CD14-positive monocyte (primary cell): Measurements from ENCODE around the gene HOGA1. TPM values are rescaled to one million over a fixed set of nuclear protein-coding genes. Genes with fewer than 3 reads are reported as not detected.

Experiments used
- DNase-seq, 3 donors: peaks; one replicate each; pipeline ENCODE4 v3.0.0-alpha.2; 2011 to 2022
- H2AFZ ChIP-seq: 2 replicates; pipeline ENCODE4 v1.6.0; 2012; ENCODE audit warnings: mild to moderate bottlenecking, low read depth, low read length, inconsistent platforms; ENCODE audit not compliant: insufficient read depth, poor library complexity, severe bottlenecking
- H3K27ac ChIP-seq, 2 donors: 1 replicate in 1 of 2; 2 replicates in 1 of 2; pipeline ENCODE4 v1.5.1; 2012 to 2013; ENCODE audit warnings: low read length in 2 of 2, control low read depth in 1 of 2, inconsistent platforms in 1 of 2, low read depth in 1 of 2, mild to moderate bottlenecking in 1 of 2
- H3K27me3 ChIP-seq, 2 donors: one replicate each; pipeline versions ENCODE4 v1.6.0 to v1.6.1; 2011 to 2013; ENCODE audit warnings: low read length in 2 of 2; ENCODE audit not compliant: control insufficient read depth in 2 of 2, insufficient read depth in 2 of 2
- H3K36me3 ChIP-seq, 2 donors: replicated peaks in 1 of 2; 1 replicate in 1 of 2; 2 replicates in 1 of 2; pipeline versions ENCODE4 v1.5.1 to v1.6.1; 2012 to 2013; ENCODE audit warnings: low read length in 2 of 2, control low read depth in 1 of 2, inconsistent platforms in 1 of 2, mild to moderate bottlenecking in 1 of 2; ENCODE audit not compliant: insufficient read depth in 2 of 2, control insufficient read depth in 1 of 2
- H3K4me1 ChIP-seq, 2 donors: 1 replicate in 1 of 2; 2 replicates in 1 of 2; pipeline versions ENCODE4 v1.5.1 to v1.6.1; 2012 to 2013; ENCODE audit warnings: low read length in 2 of 2, control low read depth in 1 of 2, inconsistent platforms in 1 of 2, mild to moderate bottlenecking in 1 of 2, moderate library complexity in 1 of 2; ENCODE audit not compliant: insufficient read depth in 2 of 2, control insufficient read depth in 1 of 2
- H3K4me2 ChIP-seq: replicated peaks from 2 replicates; pipeline ENCODE3; 2012; ENCODE audit warnings: low read length, moderate library complexity, mild to moderate bottlenecking; ENCODE audit not compliant: poor library complexity, severe bottlenecking; ENCODE audit errors: extremely low read depth
- H3K4me3 ChIP-seq, 3 experiments: fragments of 200-600 bp in 1 of 3; sonication (generic) in 1 of 3; replicated peaks in 1 of 3; 1 replicate in 2 of 3; 2 replicates in 1 of 3; pipeline ENCODE4 v1.5.1; 2011 to 2013; ENCODE audit warnings: low read length in 3 of 3, mild to moderate bottlenecking in 3 of 3, control low read depth in 2 of 3, low read depth in 2 of 3, inconsistent platforms in 1 of 3, moderate library complexity in 1 of 3
- H3K79me2 ChIP-seq: 2 replicates; pipeline ENCODE4 v1.6.0; 2012; ENCODE audit warnings: mild to moderate bottlenecking, control low read depth, inconsistent platforms, low read length, moderate library complexity; ENCODE audit not compliant: insufficient read depth
- H3K9ac ChIP-seq: 2 replicates; pipeline ENCODE4 v1.6.0; 2017; ENCODE audit warnings: low read length, mild to moderate bottlenecking; ENCODE audit not compliant: insufficient read depth, poor library complexity, severe bottlenecking
- H3K9me3 ChIP-seq, 2 donors: replicated peaks in 1 of 2; 1 replicate in 1 of 2; 2 replicates in 1 of 2; pipeline versions ENCODE4 v1.5.1 to v1.6.1; 2012 to 2013; ENCODE audit warnings: low read length in 2 of 2, control low read depth in 1 of 2; ENCODE audit not compliant: control insufficient read depth in 1 of 2, insufficient read depth in 1 of 2
- H4K20me1 ChIP-seq: 2 replicates; pipeline ENCODE4 v1.6.0; 2012; ENCODE audit warnings: mild to moderate bottlenecking, low read length, control low read depth, moderate library complexity; ENCODE audit not compliant: insufficient read depth
- H3K27ac Mint-ChIP-seq, 7 donors: one replicate each; pipeline ENCODE4 v1.8.0; 2020; ENCODE audit warnings: mild to moderate bottlenecking in 7 of 7, mixed read lengths in 7 of 7, moderate library complexity in 6 of 7, inconsistent platforms in 2 of 7
- H3K27me3 Mint-ChIP-seq, 3 donors: one replicate each; pipeline ENCODE4 v1.8.0; 2021 to 2022; ENCODE audit warnings: low read depth in 3 of 3, mild to moderate bottlenecking in 3 of 3, mixed read lengths in 3 of 3, moderate library complexity in 3 of 3, inconsistent platforms in 1 of 3
- H3K36me3 Mint-ChIP-seq, 2 donors: one replicate each; pipeline ENCODE4 v1.8.0; 2020; ENCODE audit warnings: mixed read lengths in 2 of 2, inconsistent platforms in 1 of 2, mild to moderate bottlenecking in 1 of 2
- H3K4me1 Mint-ChIP-seq: one replicate; pipeline ENCODE4 v1.8.0; 2020; ENCODE audit warnings: mild to moderate bottlenecking, mixed read lengths
- H3K4me3 Mint-ChIP-seq, 2 donors: one replicate each; pipeline ENCODE4 v1.8.0; 2020; ENCODE audit warnings: mild to moderate bottlenecking in 2 of 2, mixed read lengths in 2 of 2, moderate library complexity in 1 of 2
- H3K9me3 Mint-ChIP-seq, 7 donors: one replicate each; pipeline ENCODE4 v1.8.0; 2020 to 2022; ENCODE audit warnings: mixed read lengths in 7 of 7, mild to moderate bottlenecking in 6 of 7, moderate library complexity in 6 of 7, inconsistent platforms in 2 of 7
- CTCF ChIP-seq: fragments of 200-600 bp; IDR thresholded peaks from one replicate; pipeline ENCODE4 v1.8.0; 2022; ENCODE audit warnings: antibody characterized with exemption, mild to moderate bottlenecking
- WGBS: methylation state at CpG from one replicate; pipeline ENCODE4 v1.1.5; 2013; ENCODE audit warnings: missing lambda C conversion rate; ENCODE audit not compliant: insufficient coverage; 5-methylcytosine and 5-hydroxymethylcytosine counted together
- intact Hi-C, 2 donors: fragments of 100-400 bp; cut with micrococcal nuclease; formaldehyde crosslinking; loops; one replicate each; pipeline versions ENCODE4 v1.15.0 to v1.15.1; 2023
- polyA plus RNA-seq, 3 donors: library from polyadenylated mRNA; depleted of rRNA in 1 of 3; unstranded in 2 of 3; stranded (reverse) in 1 of 3; fragments of 300-500 nt in 2 of 3; fragments of >200 nt in 1 of 3; fragmentation: Illumina TruSeq in 2 of 3; gene quantifications; 1 replicate in 2 of 3; 2 replicates in 1 of 3; pipeline ENCODE4 v1.2.3, GENCODE V29; 2012 to 2021

The HOGA1 gene
- polyA plus RNA-seq, 3 donors = not detected

GRCh38 chr10:97548828-97549455, 35.2 kb upstream of the HOGA1 start:
- Histone ChIP-seq H3K9ac (no peak overlapping the region), H2AFZ (no peak overlapping the region), H3K36me3 (peaks cover 0 to 12% of the 10 kb centered on the region in 2 donors), H3K4me2 (no peak overlapping the region), H3K27me3 (no peaks in the 10 kb centered on the region), H3K79me2 (no peaks in the 10 kb centered on the region), H3K4me1 (peaks cover 2 to 18% of the 10 kb centered on the region in 2 donors), H3K27ac (no peak overlapping the region), H3K9me3 (no peaks in the 10 kb centered on the region), H3K4me3 (no peak overlapping the region), H4K20me1 (peaks cover 9% of the 10 kb centered on the region)
- no peak for TF ChIP-seq CTCF
- Mint-ChIP-seq H3K4me1 (peaks cover 8% of the 10 kb centered on the region), H3K36me3 (peaks cover 4 to 7% of the 10 kb centered on the region in 2 donors), H3K27me3 (peaks cover 0 to 1% (median 0%) of the 10 kb centered on the region in 3 donors), H3K27ac (peak overlapping the region in 2 of 7 donors; percentile 41 to 73), H3K4me3 (no peak overlapping the region), H3K9me3 (no peaks in the 10 kb centered on the region)
- 97% methylated on average over 13 of the region's 13 CpGs for WGBS
- DNase-seq = no peak
- intact Hi-C loops = no loop called here

GRCh38 chr10:97549587-97550322, 34.4 kb upstream of the HOGA1 start:
- Histone ChIP-seq H3K27ac (no peak overlapping the region), H3K27me3 (no peaks in the 10 kb centered on the region), H4K20me1 (peaks cover 10% of the 10 kb centered on the region), H2AFZ (no peak overlapping the region), H3K4me1 (peaks cover 0 to 12% of the 10 kb centered on the region in 2 donors), H3K36me3 (peaks cover 0 to 12% of the 10 kb centered on the region in 2 donors), H3K9ac (no peak overlapping the region), H3K9me3 (peaks cover under 1 to 2% of the 10 kb centered on the region in 2 donors), H3K79me2 (no peaks in the 10 kb centered on the region), H3K4me2 (no peak overlapping the region), H3K4me3 (no peak overlapping the region)
- H3K4me3 Mint-ChIP-seq = no peak overlapping the region
- peaks cover under 1 to 4% (median 2%) of the 10 kb centered on the region in 7 donors for H3K9me3 Mint-ChIP-seq
- peaks cover 0 to 1% (median 0%) of the 10 kb centered on the region in 3 donors for H3K27me3 Mint-ChIP-seq
- no peak for DNase-seq
- no peak for TF ChIP-seq CTCF
- intact Hi-C loops = loop anchor here (5.0 kb wide), 3 partner anchors 47 to 82 kb away; partner anchors contain the start of genes MMS19 (in 1 of the 2) and UBTD1 (in 1 of the 2)
- 93% methylated on average over 10 of the region's 13 CpGs for WGBS
- peaks cover 5% of the 10 kb centered on the region for H3K4me1 Mint-ChIP-seq
- peak overlapping the region in 2 of 7 donors; percentile 20 to 36 for H3K27ac Mint-ChIP-seq
- H3K36me3 Mint-ChIP-seq = peaks cover 7% of the 10 kb centered on the region in 2 donors
